ENCODE measurements around the gene CNTD1.
"Not testable (repeated sequence)": the region's sequence is repeated elsewhere in the genome, so short reads cannot be mapped to it uniquely, and the experiment has no call there.

GRCh38 chr17:42769964-42770363 is 28.7 kb upstream of the CNTD1 start:
- not testable (repeated sequence) for TF ChIP-seq CTCF (conservative IDR thresholded peaks at IDR 0.05); EZH2 (IDR thresholded peaks at IDR 0.05; ENCODE audit: low read depth)

Data from PC-9 (cell line).